ENCODE data around the gene SIGLEC8. TPM values are rescaled to one million over a fixed set of nuclear protein-coding genes. Genes with fewer than 3 reads are reported as not detected.

The SIGLEC8 gene
- total and polyA plus RNA-seq, 9 of the 15 experiments (the other 6 are each of a cell fraction or from before 2014, with no cell fraction given), result 0.04 to 0.65 (median 0.39) TPM

DNA sequence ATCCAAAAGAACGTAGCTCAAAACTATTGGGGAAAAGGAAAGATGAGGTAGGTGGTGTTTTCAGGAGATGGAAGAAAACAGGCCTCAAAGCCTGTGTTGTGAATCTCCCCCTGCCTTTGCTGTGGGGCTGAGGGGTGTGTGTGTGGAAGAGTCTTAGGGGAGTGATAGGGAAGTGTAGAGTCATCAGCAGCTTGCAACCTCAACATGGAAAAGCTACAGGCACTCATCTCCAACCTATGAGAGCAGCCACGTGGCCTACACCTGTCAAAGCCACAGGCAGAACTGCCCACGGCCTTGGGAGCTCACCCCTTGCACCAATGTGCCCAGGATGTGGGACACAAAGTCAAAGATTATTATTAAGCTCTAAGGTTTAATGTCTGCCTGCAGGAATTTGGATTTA is 47.6 kb upstream of the SIGLEC8 start (continued):
- TF ChIP-seq, protein P1, sequence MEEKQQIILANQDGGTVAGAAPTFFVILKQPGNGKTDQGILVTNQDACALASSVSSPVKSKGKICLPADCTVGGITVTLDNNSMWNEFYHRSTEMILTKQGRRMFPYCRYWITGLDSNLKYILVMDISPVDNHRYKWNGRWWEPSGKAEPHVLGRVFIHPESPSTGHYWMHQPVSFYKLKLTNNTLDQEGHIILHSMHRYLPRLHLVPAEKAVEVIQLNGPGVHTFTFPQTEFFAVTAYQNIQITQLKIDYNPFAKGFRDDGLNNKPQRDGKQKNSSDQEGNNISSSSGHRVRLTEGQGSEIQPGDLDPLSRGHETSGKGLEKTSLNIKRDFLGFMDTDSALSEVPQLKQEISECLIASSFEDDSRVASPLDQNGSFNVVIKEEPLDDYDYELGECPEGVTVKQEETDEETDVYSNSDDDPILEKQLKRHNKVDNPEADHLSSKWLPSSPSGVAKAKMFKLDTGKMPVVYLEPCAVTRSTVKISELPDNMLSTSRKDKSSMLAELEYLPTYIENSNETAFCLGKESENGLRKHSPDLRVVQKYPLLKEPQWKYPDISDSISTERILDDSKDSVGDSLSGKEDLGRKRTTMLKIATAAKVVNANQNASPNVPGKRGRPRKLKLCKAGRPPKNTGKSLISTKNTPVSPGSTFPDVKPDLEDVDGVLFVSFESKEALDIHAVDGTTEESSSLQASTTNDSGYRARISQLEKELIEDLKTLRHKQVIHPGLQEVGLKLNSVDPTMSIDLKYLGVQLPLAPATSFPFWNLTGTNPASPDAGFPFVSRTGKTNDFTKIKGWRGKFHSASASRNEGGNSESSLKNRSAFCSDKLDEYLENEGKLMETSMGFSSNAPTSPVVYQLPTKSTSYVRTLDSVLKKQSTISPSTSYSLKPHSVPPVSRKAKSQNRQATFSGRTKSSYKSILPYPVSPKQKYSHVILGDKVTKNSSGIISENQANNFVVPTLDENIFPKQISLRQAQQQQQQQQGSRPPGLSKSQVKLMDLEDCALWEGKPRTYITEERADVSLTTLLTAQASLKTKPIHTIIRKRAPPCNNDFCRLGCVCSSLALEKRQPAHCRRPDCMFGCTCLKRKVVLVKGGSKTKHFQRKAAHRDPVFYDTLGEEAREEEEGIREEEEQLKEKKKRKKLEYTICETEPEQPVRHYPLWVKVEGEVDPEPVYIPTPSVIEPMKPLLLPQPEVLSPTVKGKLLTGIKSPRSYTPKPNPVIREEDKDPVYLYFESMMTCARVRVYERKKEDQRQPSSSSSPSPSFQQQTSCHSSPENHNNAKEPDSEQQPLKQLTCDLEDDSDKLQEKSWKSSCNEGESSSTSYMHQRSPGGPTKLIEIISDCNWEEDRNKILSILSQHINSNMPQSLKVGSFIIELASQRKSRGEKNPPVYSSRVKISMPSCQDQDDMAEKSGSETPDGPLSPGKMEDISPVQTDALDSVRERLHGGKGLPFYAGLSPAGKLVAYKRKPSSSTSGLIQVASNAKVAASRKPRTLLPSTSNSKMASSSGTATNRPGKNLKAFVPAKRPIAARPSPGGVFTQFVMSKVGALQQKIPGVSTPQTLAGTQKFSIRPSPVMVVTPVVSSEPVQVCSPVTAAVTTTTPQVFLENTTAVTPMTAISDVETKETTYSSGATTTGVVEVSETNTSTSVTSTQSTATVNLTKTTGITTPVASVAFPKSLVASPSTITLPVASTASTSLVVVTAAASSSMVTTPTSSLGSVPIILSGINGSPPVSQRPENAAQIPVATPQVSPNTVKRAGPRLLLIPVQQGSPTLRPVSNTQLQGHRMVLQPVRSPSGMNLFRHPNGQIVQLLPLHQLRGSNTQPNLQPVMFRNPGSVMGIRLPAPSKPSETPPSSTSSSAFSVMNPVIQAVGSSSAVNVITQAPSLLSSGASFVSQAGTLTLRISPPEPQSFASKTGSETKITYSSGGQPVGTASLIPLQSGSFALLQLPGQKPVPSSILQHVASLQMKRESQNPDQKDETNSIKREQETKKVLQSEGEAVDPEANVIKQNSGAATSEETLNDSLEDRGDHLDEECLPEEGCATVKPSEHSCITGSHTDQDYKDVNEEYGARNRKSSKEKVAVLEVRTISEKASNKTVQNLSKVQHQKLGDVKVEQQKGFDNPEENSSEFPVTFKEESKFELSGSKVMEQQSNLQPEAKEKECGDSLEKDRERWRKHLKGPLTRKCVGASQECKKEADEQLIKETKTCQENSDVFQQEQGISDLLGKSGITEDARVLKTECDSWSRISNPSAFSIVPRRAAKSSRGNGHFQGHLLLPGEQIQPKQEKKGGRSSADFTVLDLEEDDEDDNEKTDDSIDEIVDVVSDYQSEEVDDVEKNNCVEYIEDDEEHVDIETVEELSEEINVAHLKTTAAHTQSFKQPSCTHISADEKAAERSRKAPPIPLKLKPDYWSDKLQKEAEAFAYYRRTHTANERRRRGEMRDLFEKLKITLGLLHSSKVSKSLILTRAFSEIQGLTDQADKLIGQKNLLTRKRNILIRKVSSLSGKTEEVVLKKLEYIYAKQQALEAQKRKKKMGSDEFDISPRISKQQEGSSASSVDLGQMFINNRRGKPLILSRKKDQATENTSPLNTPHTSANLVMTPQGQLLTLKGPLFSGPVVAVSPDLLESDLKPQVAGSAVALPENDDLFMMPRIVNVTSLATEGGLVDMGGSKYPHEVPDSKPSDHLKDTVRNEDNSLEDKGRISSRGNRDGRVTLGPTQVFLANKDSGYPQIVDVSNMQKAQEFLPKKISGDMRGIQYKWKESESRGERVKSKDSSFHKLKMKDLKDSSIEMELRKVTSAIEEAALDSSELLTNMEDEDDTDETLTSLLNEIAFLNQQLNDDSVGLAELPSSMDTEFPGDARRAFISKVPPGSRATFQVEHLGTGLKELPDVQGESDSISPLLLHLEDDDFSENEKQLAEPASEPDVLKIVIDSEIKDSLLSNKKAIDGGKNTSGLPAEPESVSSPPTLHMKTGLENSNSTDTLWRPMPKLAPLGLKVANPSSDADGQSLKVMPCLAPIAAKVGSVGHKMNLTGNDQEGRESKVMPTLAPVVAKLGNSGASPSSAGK (IDR thresholded peaks at IDR 0.05), result peak; percentile 49
- no peak for TF ChIP-seq PURB (CRISPR knock-in tag; IDR thresholded peaks at IDR 0.05; ENCODE audit: low read depth)
- no peak for TF ChIP-seq ZBTB8A (IDR thresholded peaks at IDR 0.05; ENCODE audit: partially characterized antibody)
- no peak for TF ChIP-seq CCNT2 (IDR thresholded peaks at IDR 0.05; ENCODE audit: borderline replicate concordance, extremely low read depth, insufficient read length, low read depth, low read length)
- TF ChIP-seq, protein P2, sequence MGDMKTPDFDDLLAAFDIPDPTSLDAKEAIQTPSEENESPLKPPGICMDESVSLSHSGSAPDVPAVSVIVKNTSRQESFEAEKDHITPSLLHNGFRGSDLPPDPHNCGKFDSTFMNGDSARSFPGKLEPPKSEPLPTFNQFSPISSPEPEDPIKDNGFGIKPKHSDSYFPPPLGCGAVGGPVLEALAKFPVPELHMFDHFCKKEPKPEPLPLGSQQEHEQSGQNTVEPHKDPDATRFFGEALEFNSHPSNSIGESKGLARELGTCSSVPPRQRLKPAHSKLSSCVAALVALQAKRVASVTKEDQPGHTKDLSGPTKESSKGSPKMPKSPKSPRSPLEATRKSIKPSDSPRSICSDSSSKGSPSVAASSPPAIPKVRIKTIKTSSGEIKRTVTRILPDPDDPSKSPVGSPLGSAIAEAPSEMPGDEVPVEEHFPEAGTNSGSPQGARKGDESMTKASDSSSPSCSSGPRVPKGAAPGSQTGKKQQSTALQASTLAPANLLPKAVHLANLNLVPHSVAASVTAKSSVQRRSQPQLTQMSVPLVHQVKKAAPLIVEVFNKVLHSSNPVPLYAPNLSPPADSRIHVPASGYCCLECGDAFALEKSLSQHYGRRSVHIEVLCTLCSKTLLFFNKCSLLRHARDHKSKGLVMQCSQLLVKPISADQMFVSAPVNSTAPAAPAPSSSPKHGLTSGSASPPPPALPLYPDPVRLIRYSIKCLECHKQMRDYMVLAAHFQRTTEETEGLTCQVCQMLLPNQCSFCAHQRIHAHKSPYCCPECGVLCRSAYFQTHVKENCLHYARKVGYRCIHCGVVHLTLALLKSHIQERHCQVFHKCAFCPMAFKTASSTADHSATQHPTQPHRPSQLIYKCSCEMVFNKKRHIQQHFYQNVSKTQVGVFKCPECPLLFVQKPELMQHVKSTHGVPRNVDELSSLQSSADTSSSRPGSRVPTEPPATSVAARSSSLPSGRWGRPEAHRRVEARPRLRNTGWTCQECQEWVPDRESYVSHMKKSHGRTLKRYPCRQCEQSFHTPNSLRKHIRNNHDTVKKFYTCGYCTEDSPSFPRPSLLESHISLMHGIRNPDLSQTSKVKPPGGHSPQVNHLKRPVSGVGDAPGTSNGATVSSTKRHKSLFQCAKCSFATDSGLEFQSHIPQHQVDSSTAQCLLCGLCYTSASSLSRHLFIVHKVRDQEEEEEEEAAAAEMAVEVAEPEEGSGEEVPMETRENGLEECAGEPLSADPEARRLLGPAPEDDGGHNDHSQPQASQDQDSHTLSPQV (IDR thresholded peaks at IDR 0.05), result 0 out of 2 replicates have a peak, but pooled peaks have one; percentile 32
- no peak for TF ChIP-seq GATAD2B (IDR thresholded peaks at IDR 0.05; ENCODE audit: borderline replicate concordance)
- TF ChIP-seq ZNF12 (CRISPR knock-in tag; IDR thresholded peaks at IDR 0.05), result no peak
- TF ChIP-seq ZNF589 (CRISPR knock-in tag; IDR thresholded peaks at IDR 0.05; ENCODE audit: low read depth), result no peak
- TF ChIP-seq, protein P3, sequence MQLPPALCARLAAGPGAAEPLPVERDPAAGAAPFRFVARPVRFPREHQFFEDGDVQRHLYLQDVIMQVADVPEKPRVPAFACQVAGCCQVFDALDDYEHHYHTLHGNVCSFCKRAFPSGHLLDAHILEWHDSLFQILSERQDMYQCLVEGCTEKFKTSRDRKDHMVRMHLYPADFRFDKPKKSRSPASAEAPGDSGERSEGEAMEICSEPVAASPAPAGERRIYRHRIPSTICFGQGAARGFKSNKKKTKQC (CRISPR knock-in tag; IDR thresholded peaks at IDR 0.05), result no peak
- peak; percentile 59; the same call in 1 of the 2 replicates for TF ChIP-seq DMBX1 (CRISPR knock-in tag; IDR thresholded peaks at IDR 0.05; ENCODE audit: borderline replicate concordance)
- TF ChIP-seq NBN (IDR thresholded peaks at IDR 0.05; ENCODE audit: low read depth), result no peak

All from K562 (cell line).